ENCODE measurements around the gene PAMR1.

The PAMR1 gene

DNA sequence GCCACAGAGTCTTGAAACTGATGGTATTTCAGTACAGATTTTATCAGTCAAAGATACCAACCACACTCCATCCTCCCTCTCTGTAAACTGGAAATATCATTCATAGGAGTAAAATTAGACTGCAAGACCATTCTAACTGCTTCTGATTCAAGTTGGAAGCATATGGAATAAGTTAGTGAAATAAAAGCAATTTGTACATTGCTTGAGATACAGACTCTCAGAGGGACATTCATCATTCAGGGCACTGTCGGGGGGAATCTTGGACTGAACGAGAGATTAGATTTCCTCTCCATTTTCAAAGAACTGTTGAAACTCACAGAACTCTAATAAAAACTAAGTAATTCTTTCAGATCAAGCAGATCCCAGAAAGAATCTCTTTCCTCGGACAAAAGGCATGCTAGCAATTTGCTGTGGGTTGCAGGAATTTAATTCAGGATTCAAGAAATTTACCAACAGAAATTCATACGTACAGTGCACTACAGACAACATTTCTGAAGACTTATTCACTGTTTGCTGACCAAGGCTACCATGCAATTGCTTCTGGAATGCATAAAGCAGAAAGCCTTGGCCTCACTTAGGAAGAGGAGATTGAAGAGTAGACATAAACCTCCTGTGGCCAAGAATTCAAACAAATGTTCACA lies 34.1 kb downstream of the PAMR1 start:
- no peaks in the 10 kb centered on the region for H3K36me3 ChIP-seq
- H3K9me3 ChIP-seq (replicated peaks in 1 of 11) = peaks cover 0 to 16% (median 8%) of the 10 kb centered on the region in 11 experiments; a peak in 11 of 22 replicates
- H3K4me1 ChIP-seq = no peaks in the 10 kb centered on the region
- no peaks in the 10 kb centered on the region for H3K27me3 ChIP-seq
- no peak overlapping the region for H3K4me2 ChIP-seq
- no peak for TF ChIP-seq Cebpa-rat (IDR thresholded peaks at IDR 0.05)
- H3K9ac ChIP-seq = no peak overlapping the region
- H4K20me1 ChIP-seq = no peaks in the 10 kb centered on the region
- H3K4me3 ChIP-seq = no peak overlapping the region
- no peak overlapping the region for H3K27ac ChIP-seq

DNA sequence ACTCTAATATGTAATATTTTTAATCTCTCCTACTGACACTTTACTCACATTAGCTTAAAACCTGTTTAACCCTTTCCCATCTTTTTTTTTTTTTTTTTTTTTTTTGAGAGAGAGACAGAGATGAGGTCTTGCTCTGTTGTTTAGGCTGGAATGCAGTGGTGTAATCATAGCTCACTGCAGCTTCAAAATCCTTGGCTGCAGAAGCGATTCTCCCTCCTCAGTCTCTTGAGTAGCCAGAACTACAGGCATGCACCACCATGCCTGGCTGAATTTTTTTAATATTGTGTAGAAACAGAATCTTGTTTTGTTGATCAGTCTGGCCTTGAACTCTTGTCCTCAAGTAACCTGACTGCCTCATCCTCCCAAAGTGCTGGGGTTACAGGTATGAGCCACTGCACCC lies 37.3 kb downstream of the PAMR1 start:
- Histone ChIP-seq H3K4me2 (no peak overlapping the region), H3K9me3 (replicated peaks in 1 of 11) (peaks cover 7 to 24% (median 17%) of the 10 kb centered on the region in 11 experiments), H3K36me3 (no peaks in the 10 kb centered on the region), H4K20me1 (no peaks in the 10 kb centered on the region), H3K9ac (no peak overlapping the region), H3K4me1 (no peaks in the 10 kb centered on the region), H3K4me3 (no peak overlapping the region), H3K27ac (no peak overlapping the region), H3K27me3 (no peaks in the 10 kb centered on the region)
- no peak for TF ChIP-seq Cebpa-rat (IDR thresholded peaks at IDR 0.05)

DNA sequence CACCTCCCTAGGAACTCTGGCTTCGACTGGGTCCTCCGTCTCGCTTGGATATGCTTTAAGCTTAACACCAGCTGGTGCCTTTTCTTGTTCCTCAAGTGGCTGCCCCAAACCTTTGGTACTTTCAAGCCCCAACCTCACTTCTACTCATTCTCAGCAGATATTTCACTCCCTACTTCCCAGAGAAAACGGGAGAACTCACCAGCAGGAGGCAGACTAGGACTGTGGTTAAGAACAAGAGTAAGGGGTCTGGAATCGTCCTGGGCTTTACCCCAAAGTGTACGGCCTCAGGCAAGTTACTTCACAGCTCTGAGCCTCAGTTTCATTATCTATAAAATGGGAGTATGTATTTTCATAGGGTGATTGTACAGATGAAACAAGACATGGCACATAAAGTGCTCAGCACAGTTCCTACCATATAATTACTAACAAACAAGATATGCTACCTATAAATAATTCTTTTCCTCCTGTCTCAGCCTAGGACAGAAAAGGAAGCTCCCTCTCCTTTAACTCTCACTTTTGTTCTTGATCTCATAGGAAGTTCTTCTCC lies 37.8 kb downstream of the PAMR1 start:
- H3K9ac ChIP-seq = no peak overlapping the region
- TF ChIP-seq Cebpa-rat (IDR thresholded peaks at IDR 0.05) = no peak

DNA sequence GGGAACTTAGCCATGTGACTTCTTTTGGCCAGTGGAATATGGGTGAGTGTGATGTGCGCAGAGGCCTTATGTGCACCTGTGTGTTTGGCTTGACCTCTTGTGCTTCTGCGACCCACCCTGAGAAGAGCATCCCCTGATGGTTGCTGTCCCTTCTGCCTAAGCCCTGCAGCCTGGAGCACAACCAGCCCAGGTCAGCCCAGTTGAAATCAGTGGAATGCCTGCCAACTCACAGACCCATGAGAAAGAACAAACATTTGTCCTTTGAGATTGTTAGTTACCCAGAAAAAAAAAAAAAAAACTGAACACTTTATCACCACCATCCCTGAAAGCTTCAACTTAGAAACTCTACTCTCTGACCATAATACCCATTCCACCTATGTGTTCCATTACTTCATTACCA lies 38.5 kb downstream of the PAMR1 start:
- Histone ChIP-seq H3K36me3 (no peaks in the 10 kb centered on the region), H4K20me1 (no peaks in the 10 kb centered on the region), H3K4me1 (no peaks in the 10 kb centered on the region), H3K27me3 (no peaks in the 10 kb centered on the region), H3K27ac (no peak overlapping the region), H3K9ac (no peak overlapping the region), H3K9me3 (replicated peaks in 1 of 11) (peaks cover 19 to 36% (median 28%) of the 10 kb centered on the region in 11 experiments), H3K4me2 (no peak overlapping the region), H3K4me3 (no peak overlapping the region)
- TF ChIP-seq Cebpa-rat (IDR thresholded peaks at IDR 0.05) = no peak

More for the DNA sequence above, 37.8 kb downstream of the PAMR1 start:
- Histone ChIP-seq H3K9me3 (replicated peaks in 1 of 11) (peaks cover 13 to 29% (median 22%) of the 10 kb centered on the region in 11 experiments), H3K27me3 (no peaks in the 10 kb centered on the region), H3K4me2 (no peak overlapping the region), H3K27ac (no peak overlapping the region), H4K20me1 (no peaks in the 10 kb centered on the region), H3K4me3 (no peak overlapping the region), H3K36me3 (no peaks in the 10 kb centered on the region), H3K4me1 (no peaks in the 10 kb centered on the region)

DNA sequence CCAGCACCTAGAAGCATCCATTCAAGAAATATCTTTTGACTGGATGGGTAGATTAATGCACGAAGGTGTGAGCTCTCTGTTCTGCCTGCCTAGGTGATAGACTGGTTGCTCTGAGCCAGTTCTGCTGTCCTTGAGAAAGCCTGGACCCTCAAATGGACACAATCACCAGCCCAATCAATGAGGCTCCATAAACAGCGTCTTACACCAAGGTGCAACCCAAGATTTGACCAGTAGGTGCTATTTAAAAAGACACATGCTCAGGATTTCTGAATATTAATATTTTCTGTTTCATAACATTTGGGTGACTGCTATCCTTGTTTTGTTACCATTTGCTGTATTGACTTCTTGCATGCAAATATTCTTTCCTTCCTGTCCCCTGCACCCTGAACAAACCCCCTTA lies 39.0 kb downstream of the PAMR1 start:
- TF ChIP-seq Cebpa-rat (IDR thresholded peaks at IDR 0.05) = no peak
- no peaks in the 10 kb centered on the region for H3K27me3 ChIP-seq
- no peak overlapping the region for H3K4me3 ChIP-seq
- H3K9me3 ChIP-seq (replicated peaks in 1 of 11) = peaks cover 24 to 41% (median 33%) of the 10 kb centered on the region in 11 experiments
- no peak overlapping the region for H3K4me2 ChIP-seq
- no peaks in the 10 kb centered on the region for H4K20me1 ChIP-seq
- no peak overlapping the region for H3K27ac ChIP-seq
- H3K36me3 ChIP-seq = no peaks in the 10 kb centered on the region
- H3K9ac ChIP-seq = no peak overlapping the region
- no peaks in the 10 kb centered on the region for H3K4me1 ChIP-seq

DNA sequence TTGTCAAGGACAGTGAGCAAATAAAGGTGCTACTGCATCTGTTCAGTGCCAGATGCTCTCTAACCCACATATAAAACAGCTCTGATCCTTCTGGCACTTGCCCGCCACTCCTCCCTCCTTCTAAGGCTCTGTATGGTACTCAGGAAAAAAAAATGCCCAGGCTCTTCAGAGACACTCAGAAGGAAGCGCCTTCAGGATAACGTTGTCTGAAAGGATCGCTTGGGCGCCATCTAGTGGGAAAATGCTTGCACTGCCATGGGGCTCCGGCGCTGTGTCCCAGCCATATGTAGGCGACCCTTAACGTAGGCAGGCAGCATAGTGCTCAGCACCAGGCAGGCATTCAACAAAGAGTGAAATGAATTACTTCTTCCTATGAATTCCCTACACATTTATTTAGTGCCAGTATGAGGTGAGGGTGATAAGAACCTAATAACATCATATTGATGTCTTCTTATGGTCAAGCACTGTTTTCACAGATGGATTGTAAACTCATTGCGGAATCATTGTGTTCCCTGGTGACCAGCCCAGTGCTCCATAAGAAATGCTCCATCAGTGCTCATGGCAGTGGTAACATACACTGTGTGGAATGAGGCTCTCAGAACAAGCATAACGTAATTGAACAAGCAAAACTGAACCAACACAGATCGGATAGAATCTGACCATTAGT lies 39.6 kb downstream of the PAMR1 start:
- Histone ChIP-seq H3K4me2 (no peak overlapping the region), H3K4me1 (no peaks in the 10 kb centered on the region)
- TF ChIP-seq Cebpa-rat (IDR thresholded peaks at IDR 0.05) = no peak

DNA sequence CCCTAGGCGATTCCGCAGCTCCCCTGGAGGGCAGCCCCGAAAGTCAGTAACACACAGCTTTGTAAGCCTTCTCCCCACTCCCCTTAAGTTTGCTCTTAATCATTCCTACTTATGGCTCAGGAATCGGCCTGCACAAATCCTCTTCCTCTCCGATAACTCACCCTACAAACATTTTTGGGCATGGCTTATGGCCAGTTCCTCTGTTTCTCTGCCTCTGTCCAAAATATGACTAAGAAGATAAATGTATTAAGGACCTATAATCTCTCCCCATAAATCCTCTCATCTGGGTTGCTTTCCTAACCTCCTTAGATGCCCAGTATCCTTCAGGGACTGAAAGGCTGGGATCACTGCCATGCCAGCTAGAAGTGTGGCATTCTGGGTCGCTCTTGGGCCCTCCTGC lies 41.0 kb downstream of the PAMR1 start:
- peaks cover 24 to 36% (median 28%) of the 10 kb centered on the region in 11 experiments for H3K9me3 ChIP-seq (replicated peaks in 1 of 11)
- H3K4me1 ChIP-seq = no peaks in the 10 kb centered on the region
- no peak overlapping the region for H3K27ac ChIP-seq
- no peak overlapping the region for H3K4me2 ChIP-seq
- TF ChIP-seq Cebpa-rat (IDR thresholded peaks at IDR 0.05) = no peak
- H3K27me3 ChIP-seq = no peaks in the 10 kb centered on the region
- H3K9ac ChIP-seq = no peak overlapping the region
- H4K20me1 ChIP-seq = no peaks in the 10 kb centered on the region
- no peak overlapping the region for H3K4me3 ChIP-seq
- H3K36me3 ChIP-seq = no peaks in the 10 kb centered on the region

More for the DNA sequence above, 39.6 kb downstream of the PAMR1 start:
- peaks cover 28 to 46% (median 35%) of the 10 kb centered on the region in 11 experiments for H3K9me3 ChIP-seq (replicated peaks in 1 of 11)
- no peak overlapping the region for H3K4me3 ChIP-seq
- H3K36me3 ChIP-seq = no peaks in the 10 kb centered on the region
- no peak overlapping the region for H3K27ac ChIP-seq
- no peaks in the 10 kb centered on the region for H3K27me3 ChIP-seq
- no peak overlapping the region for H3K9ac ChIP-seq
- H4K20me1 ChIP-seq = no peaks in the 10 kb centered on the region

DNA sequence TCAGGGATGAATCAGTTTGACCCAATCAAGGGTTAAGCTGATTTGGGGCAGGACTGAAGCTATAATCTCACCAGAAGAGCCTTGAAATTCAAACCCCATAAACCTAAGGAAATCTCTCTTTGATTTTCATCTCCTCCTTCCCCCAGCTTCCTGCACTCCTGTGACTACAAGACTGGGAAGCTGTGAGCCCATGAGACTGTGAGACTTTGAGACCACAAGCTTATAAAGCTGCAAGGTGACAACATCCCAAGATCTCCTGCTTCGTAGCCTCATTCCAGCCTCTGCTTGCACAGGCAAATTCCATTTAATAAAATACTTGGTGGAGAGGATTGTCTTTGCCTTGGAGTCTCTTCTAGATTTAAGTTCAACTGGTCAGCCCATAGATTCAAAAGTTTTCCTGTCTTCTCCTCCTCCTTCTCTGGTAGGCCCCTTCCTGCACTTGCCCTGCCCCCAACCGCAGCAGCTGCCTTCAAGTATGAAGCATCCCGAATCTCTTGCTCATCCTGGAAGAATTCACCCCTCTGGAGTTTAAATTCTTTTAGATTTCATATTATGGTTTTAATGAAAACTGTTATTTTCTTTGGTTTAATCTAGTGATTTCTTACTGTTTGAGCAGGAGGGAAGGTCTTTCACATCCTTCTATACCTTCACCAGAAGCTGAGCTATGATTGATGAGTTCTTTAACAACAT lies 42.1 kb downstream of the PAMR1 start:
- no peak for TF ChIP-seq Cebpa-rat (IDR thresholded peaks at IDR 0.05)
- no peak overlapping the region for H3K4me2 ChIP-seq
- H3K27ac ChIP-seq = no peak overlapping the region
- peaks cover 24 to 34% (median 28%) of the 10 kb centered on the region in 11 experiments for H3K9me3 ChIP-seq (replicated peaks in 1 of 11)
- no peaks in the 10 kb centered on the region for H3K27me3 ChIP-seq
- H3K4me1 ChIP-seq = no peaks in the 10 kb centered on the region
- no peak overlapping the region for H3K9ac ChIP-seq
- no peak overlapping the region for H3K4me3 ChIP-seq
- no peaks in the 10 kb centered on the region for H3K36me3 ChIP-seq
- H4K20me1 ChIP-seq = no peaks in the 10 kb centered on the region

DNA sequence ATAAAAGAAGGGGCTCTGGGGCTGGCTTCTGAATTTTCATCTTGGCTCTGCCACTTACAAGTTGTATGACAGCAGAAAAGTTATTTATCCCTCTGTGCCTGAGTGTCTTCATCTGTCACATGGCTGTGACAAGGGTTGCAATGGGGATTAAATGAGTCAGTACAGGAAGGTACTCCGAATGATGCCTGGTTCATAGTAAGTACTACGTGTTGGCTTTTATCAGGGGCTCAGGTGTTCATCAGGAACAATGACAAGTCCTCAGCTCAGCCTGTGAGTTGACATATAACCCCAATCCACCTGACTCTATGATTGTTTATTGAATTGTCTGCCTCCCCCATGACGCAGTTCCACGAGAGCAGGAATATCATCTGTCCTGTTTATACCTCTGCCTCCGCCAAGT lies 45.7 kb downstream of the PAMR1 start:
- Histone ChIP-seq H3K36me3 (no peaks in the 10 kb centered on the region), H3K4me3 (no peak overlapping the region), H3K4me2 (no peak overlapping the region), H3K27me3 (no peaks in the 10 kb centered on the region), H3K4me1 (peaks cover 0 to 6% (median 0%) of the 10 kb centered on the region in 10 experiments; a peak in 2 of 20 replicates), H4K20me1 (no peaks in the 10 kb centered on the region), H3K9ac (no peak overlapping the region), H3K9me3 (replicated peaks in 1 of 11) (peaks cover 26 to 48% (median 40%) of the 10 kb centered on the region in 11 experiments), H3K27ac (no peak overlapping the region)
- TF ChIP-seq Cebpa-rat (IDR thresholded peaks at IDR 0.05) = no peak
